H9 (cell line): ENCODE data around the gene ZNF385D. TPM values are rescaled to one million over a fixed set of nuclear protein-coding genes. Genes with fewer than 3 reads are reported as not detected.

Source experiments
- DNase-seq: peaks from one replicate; pipeline ENCODE4 v3.0.0-alpha.2; 2017
- H2AFZ ChIP-seq: one replicate; pipeline ENCODE4 v1.6.1; 2013; ENCODE audit warnings: mild to moderate bottlenecking, low read length, control low read depth, moderate library complexity
- H2AK5ac ChIP-seq: 2 replicates; pipeline ENCODE4 v1.6.1; 2013; ENCODE audit warnings: low read length, control low read depth, mixed read lengths; ENCODE audit not compliant: insufficient read length
- H2BK120ac ChIP-seq: one replicate; pipeline ENCODE4 v1.6.1; 2013; ENCODE audit warnings: low read depth, mild to moderate bottlenecking, low read length, control low read depth, inconsistent platforms; ENCODE audit not compliant: poor library complexity, severe bottlenecking
- H2BK12ac ChIP-seq: 2 replicates; pipeline ENCODE4 v1.6.1; 2013; ENCODE audit warnings: low read length, control low read depth, mixed read lengths, low read depth; ENCODE audit not compliant: insufficient read length
- H2BK15ac ChIP-seq: 2 replicates; pipeline ENCODE4 v1.6.1; 2013; ENCODE audit warnings: low read depth, low read length, control low read depth
- H2BK20ac ChIP-seq: one replicate; pipeline ENCODE4 v1.6.1; 2013; ENCODE audit warnings: low read depth, mild to moderate bottlenecking, low read length, control low read depth, inconsistent platforms; ENCODE audit not compliant: poor library complexity, severe bottlenecking
- H2BK5ac ChIP-seq: 2 replicates; pipeline ENCODE4 v1.6.1; 2013; ENCODE audit warnings: low read length, control low read depth, mixed read lengths; ENCODE audit not compliant: insufficient read length
- H3K14ac ChIP-seq: 2 replicates; pipeline ENCODE4 v1.6.1; 2013; ENCODE audit warnings: low read length, control low read depth; ENCODE audit not compliant: insufficient read depth
- H3K18ac ChIP-seq: 2 replicates; pipeline ENCODE4 v1.6.1; 2013; ENCODE audit warnings: low read depth, mild to moderate bottlenecking, mixed read lengths, low read length, control low read depth; ENCODE audit not compliant: insufficient read length
- H3K23ac ChIP-seq: 2 replicates; pipeline ENCODE4 v1.6.1; 2013; ENCODE audit warnings: low read length, control low read depth, mixed read lengths, low read depth; ENCODE audit not compliant: insufficient read length
- H3K23me2 ChIP-seq: 2 replicates; pipeline ENCODE4 v1.6.1; 2013; ENCODE audit warnings: low read depth, mild to moderate bottlenecking, mixed read lengths, low read length, control low read depth; ENCODE audit not compliant: insufficient read length, poor library complexity, severe bottlenecking
- H3K27ac ChIP-seq: 2 replicates; pipeline ENCODE4 v1.5.1; 2013; ENCODE audit warnings: low read length, control low read depth, mixed read lengths, low read depth; ENCODE audit not compliant: insufficient read length
- H3K27me3 ChIP-seq: 2 replicates; pipeline ENCODE4 v1.6.1; 2013; ENCODE audit warnings: low read length, control low read depth, inconsistent platforms; ENCODE audit not compliant: insufficient read depth
- H3K4ac ChIP-seq: 2 replicates; pipeline ENCODE4 v1.6.1; 2013; ENCODE audit warnings: low read depth, mild to moderate bottlenecking, control low read depth, inconsistent platforms, low read length, moderate library complexity
- H3K4me1 ChIP-seq: 2 replicates; pipeline ENCODE4 v1.6.1; 2013; ENCODE audit warnings: low read length, control low read depth, inconsistent platforms; ENCODE audit not compliant: insufficient read depth
- H3K4me2 ChIP-seq: 2 replicates; pipeline ENCODE4 v1.6.1; 2013; ENCODE audit warnings: low read length, control low read depth, mixed read lengths; ENCODE audit not compliant: insufficient read length, insufficient read depth
- H3K56ac ChIP-seq: 2 replicates; pipeline ENCODE4 v1.6.1; 2013; ENCODE audit warnings: low read depth, mild to moderate bottlenecking, mixed read lengths, low read length, control low read depth; ENCODE audit not compliant: insufficient read length
- H3K79me1 ChIP-seq: 2 replicates; pipeline ENCODE4 v1.6.1; 2013; ENCODE audit warnings: low read depth, mild to moderate bottlenecking, moderate library complexity, low read length, control low read depth, inconsistent platforms; ENCODE audit not compliant: insufficient read depth, poor library complexity, severe bottlenecking
- H3K79me2 ChIP-seq: 2 replicates; pipeline ENCODE4 v1.6.1; 2013; ENCODE audit warnings: low read length, control low read depth, inconsistent platforms; ENCODE audit not compliant: insufficient read depth
- H3K9ac ChIP-seq: 2 replicates; pipeline ENCODE4 v1.6.1; 2013; ENCODE audit warnings: low read length, control low read depth, mixed read lengths; ENCODE audit not compliant: insufficient read length; ENCODE audit errors: extremely low read depth
- H3K9me3 ChIP-seq: one replicate; pipeline ENCODE4 v1.6.1; 2013; ENCODE audit warnings: low read depth, low read length, inconsistent platforms; ENCODE audit not compliant: control insufficient read depth
- H3T11ph ChIP-seq: one replicate; pipeline ENCODE4 v1.6.1; 2013; ENCODE audit warnings: mild to moderate bottlenecking, low read length, control low read depth, inconsistent platforms
- H4K20me1 ChIP-seq: one replicate; pipeline ENCODE4 v1.6.1; 2013; ENCODE audit not compliant: control insufficient read depth, insufficient read length, insufficient read depth
- H4K5ac ChIP-seq: 2 replicates; pipeline ENCODE4 v1.6.1; 2013; ENCODE audit warnings: low read depth, mild to moderate bottlenecking, mixed read lengths, low read length, control low read depth; ENCODE audit not compliant: insufficient read length
- H4K8ac ChIP-seq: replicated peaks from 2 replicates; pipeline ENCODE4 v1.6.1; 2013; ENCODE audit warnings: low read length, control low read depth, mixed read lengths, low read depth; ENCODE audit not compliant: insufficient read length
- H4K91ac ChIP-seq: 2 replicates; pipeline ENCODE4 v1.6.1; 2013; ENCODE audit warnings: low read depth, mild to moderate bottlenecking, moderate library complexity, mixed read lengths, low read length, control low read depth; ENCODE audit not compliant: insufficient read length
- H3K27ac Mint-ChIP-seq, 3 experiments: 2 replicates in 2 of 3; 3 replicates in 1 of 3; pipeline ENCODE4 v1.8.0; 2020 to 2021; ENCODE audit warnings: mixed read lengths in 3 of 3, mild to moderate bottlenecking in 1 of 3, moderate library complexity in 1 of 3
- H3K27me3 Mint-ChIP-seq: 2 replicates; pipeline ENCODE4 v1.8.0; 2021; ENCODE audit warnings: low read depth, mild to moderate bottlenecking, moderate library complexity, mixed read lengths
- H3K36me3 Mint-ChIP-seq, 3 experiments: 2 replicates in 2 of 3; 3 replicates in 1 of 3; pipeline ENCODE4 v1.8.0; 2020 to 2021; ENCODE audit warnings: low read depth in 3 of 3, mixed read lengths in 3 of 3; ENCODE audit not compliant: insufficient read depth in 1 of 3
- H3K4me1 Mint-ChIP-seq, 2 experiments: 2 replicates each; pipeline ENCODE4 v1.8.0; 2020; ENCODE audit warnings: mixed read lengths in 2 of 2
- H3K4me3 Mint-ChIP-seq, 2 experiments: 2 replicates in 1 of 2; 3 replicates in 1 of 2; pipeline ENCODE4 v1.8.0; 2020 to 2021; ENCODE audit warnings: mild to moderate bottlenecking in 2 of 2, mixed read lengths in 2 of 2, moderate library complexity in 1 of 2
- H3K9me3 Mint-ChIP-seq, 2 experiments: 2 replicates in 1 of 2; 3 replicates in 1 of 2; pipeline ENCODE4 v1.8.0; 2020; ENCODE audit warnings: mild to moderate bottlenecking in 2 of 2, mixed read lengths in 2 of 2, moderate library complexity in 1 of 2
- CTCF ChIP-seq: fragments of 200-600 bp; sonication (generic); conservative IDR thresholded peaks from 3 replicates; pipeline ENCODE4 v1.8.0; 2021; ENCODE audit warnings: antibody characterized with exemption, mild to moderate bottlenecking
- WGBS: extraction: QIAGEN DNeasy Blood & Tissue Kit; methylation state at CpG from one replicate; pipeline ENCODE4 v1.1.7; 2013; ENCODE audit warnings: missing lambda C conversion rate, low lambda C conversion rate, mixed read lengths; ENCODE audit not compliant: insufficient read length; ENCODE audit errors: extremely low coverage; 5-methylcytosine and 5-hydroxymethylcytosine counted together
- total RNA-seq: library from RNA; stranded (reverse); gene quantifications from 2 replicates; pipeline ENCODE4 v1.2.1, GENCODE V29; 2021

The ZNF385D gene
- total RNA-seq, 1 experiment from 2014 or later: 1.5 TPM

- H3K79me1 ChIP-seq: no peaks in the 10 kb centered on the region
- no peak overlapping the region for H2BK15ac ChIP-seq
- no peak for DNase-seq
- no peak overlapping the region for H3K23ac ChIP-seq
- H3K27me3 Mint-ChIP-seq: no peaks in the 10 kb centered on the region
- no peak overlapping the region for H2BK20ac ChIP-seq
- no peaks in the 10 kb centered on the region for H3K36me3 Mint-ChIP-seq
- no peak overlapping the region for H4K91ac ChIP-seq
- no peak overlapping the region for H2BK12ac ChIP-seq
- H2BK120ac ChIP-seq: no peak overlapping the region
- H3K79me2 ChIP-seq: no peaks in the 10 kb centered on the region
- H3K56ac ChIP-seq: no peak overlapping the region
- H3K4me1 Mint-ChIP-seq: no peaks in the 10 kb centered on the region
- no peak overlapping the region for H3K4ac ChIP-seq
- no peak for TF ChIP-seq CTCF
- H2BK5ac ChIP-seq: no peak overlapping the region
- no peak overlapping the region for H2AK5ac ChIP-seq
- no peak overlapping the region for H2AFZ ChIP-seq
- H3K9me3 ChIP-seq: no peaks in the 10 kb centered on the region
- H3K27ac ChIP-seq: no peak overlapping the region
- no peaks in the 10 kb centered on the region for H3K9me3 Mint-ChIP-seq
- H3K4me1 ChIP-seq: no peaks in the 10 kb centered on the region
- no peak overlapping the region for H4K5ac ChIP-seq
- no peak overlapping the region for H3K14ac ChIP-seq
- no peak overlapping the region for H3K4me2 ChIP-seq
- H3K9ac ChIP-seq: no peak overlapping the region
- H3K18ac ChIP-seq: no peak overlapping the region
- H3K27me3 ChIP-seq: no peaks in the 10 kb centered on the region
- no peak overlapping the region for H3T11ph ChIP-seq
- no peaks in the 10 kb centered on the region for H3K23me2 ChIP-seq
- no peak overlapping the region for H4K8ac ChIP-seq
- no CpG with 5 or more reads among the region's 4 CpGs for WGBS
- H4K20me1 ChIP-seq: no peaks in the 10 kb centered on the region
- no peak overlapping the region for H3K4me3 Mint-ChIP-seq
- H3K27ac Mint-ChIP-seq: no peak overlapping the region
These were observed 287.7 kb downstream of the ZNF385D start for GRCh38 chr3:21463319-21463718.
